Tibial nerve (tissue), 4 donors: ENCODE data around the gene JAG2. TPM values are rescaled to one million over a fixed set of nuclear protein-coding genes. Genes with fewer than 3 reads are reported as not detected.

ENCODE experiments used
- DNase-seq, 2 donors: peaks; one replicate each; pipeline ENCODE4 v3.0.0-alpha.2; 2019; ENCODE audit warnings: low spot score in 2 of 2
- H3K27ac ChIP-seq, 4 donors: fragments of 200-600 bp; sonication (generic) in 3 of 4; one replicate each; pipeline ENCODE4 v1.5.1; 2017 to 2019; ENCODE audit warnings: mild to moderate bottlenecking in 1 of 4
- H3K27me3 ChIP-seq, 2 donors: fragments of 200-600 bp; sonication (generic) in 1 of 2; one replicate each; pipeline versions ENCODE4 v1.5.1 to v1.6.0; 2017 to 2019
- H3K36me3 ChIP-seq, 3 donors: fragments of 200-600 bp; sonication (generic); one replicate each; pipeline ENCODE4 v1.5.1; 2018 to 2019
- H3K4me1 ChIP-seq, 4 donors: fragments of 200-600 bp; sonication (generic) in 3 of 4; one replicate each; pipeline ENCODE4 v1.5.1; 2017 to 2019
- H3K4me3 ChIP-seq, 4 donors: fragments of 200-600 bp; sonication (generic) in 3 of 4; one replicate each; pipeline ENCODE4 v1.5.1; 2017 to 2019; ENCODE audit warnings: mild to moderate bottlenecking in 1 of 4, moderate library complexity in 1 of 4
- H3K9me3 ChIP-seq, 4 donors: fragments of 200-600 bp; sonication (generic) in 3 of 4; one replicate each; pipeline ENCODE4 v1.5.1; 2017 to 2019
- EP300 ChIP-seq, 2 donors: sonication (generic); formaldehyde crosslinking; IDR thresholded peaks; one replicate each; pipeline ENCODE4 v1.6.1; 2017; ENCODE audit warnings: antibody characterized with exemption in 2 of 2, mild to moderate bottlenecking in 1 of 2
- POLR2A ChIP-seq, 2 donors: fragments of 450-650 bp; IDR thresholded peaks; one replicate each; pipeline ENCODE4 v1.6.1; 2017; ENCODE audit warnings: antibody characterized with exemption in 2 of 2, mild to moderate bottlenecking in 2 of 2, moderate library complexity in 2 of 2
- WGBS, 2 donors: methylation state at CpG; one replicate each; pipeline ENCODE4 v1.1.5; 2018; 5-methylcytosine and 5-hydroxymethylcytosine counted together
- total RNA-seq, 4 donors: library from RNA; depleted of rRNA; stranded (reverse); fragments of >200 nt; gene quantifications; one replicate each; pipeline ENCODE4 v1.1.0, GENCODE V29; 2016
- TF ChIP-seq, protein P1 (sequence below), 5 experiments: fragments of 200-600 bp in 3 of 5; fragments of 450-650 bp in 2 of 5; sonication (generic) in 3 of 5; IDR thresholded peaks; one replicate each; pipeline ENCODE4 v1.5.1; 2016 to 2019; ENCODE audit warnings: antibody characterized with exemption in 5 of 5, mild to moderate bottlenecking in 3 of 5, moderate library complexity in 2 of 5

JAG2 gene
- total RNA-seq, 4 donors from 2014 or later: 7.4 to 13.8 (median 12.8) TPM

DNA sequence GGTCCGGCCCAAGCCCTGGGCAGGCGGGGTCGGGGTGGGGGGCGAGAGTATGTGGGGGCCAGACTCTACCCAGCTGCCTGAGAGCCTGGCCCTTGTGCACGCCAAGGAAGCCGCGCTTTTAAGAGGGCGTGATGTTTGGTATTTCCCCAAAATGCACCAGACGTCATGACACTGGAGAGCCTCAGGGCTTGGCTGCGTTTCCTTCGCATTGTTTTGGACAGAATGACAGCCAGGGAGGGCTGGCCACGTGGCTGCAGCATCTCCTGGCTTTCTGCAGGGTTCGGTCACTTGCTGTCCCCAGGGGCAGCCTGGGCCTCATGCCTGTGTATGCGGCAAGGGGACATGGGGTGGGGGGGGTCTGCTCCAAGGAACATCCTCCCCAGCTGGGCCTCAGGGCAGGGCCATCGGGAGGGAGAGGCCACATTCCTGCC, 28.6 kb upstream of the JAG2 start:
- peak overlapping the region in 1 of 4 donors; percentile 40 for H3K27ac ChIP-seq
- DNase-seq: peak in 1 of 2 donors; percentile 24
- no peaks in the 10 kb centered on the region for H3K36me3 ChIP-seq
- peaks cover 0 to 65% (median 25%) of the 10 kb centered on the region in 4 donors for H3K4me1 ChIP-seq
- peaks cover 0 to 97% of the 10 kb centered on the region in 2 donors for H3K27me3 ChIP-seq
- 2 to 10% methylated on average over 13 to 15 of the region's 15 CpGs for WGBS, 2 donors
- no peaks in the 10 kb centered on the region for H3K9me3 ChIP-seq
- no peak overlapping the region for H3K4me3 ChIP-seq
- TF ChIP-seq EP300 (IDR thresholded peaks at IDR 0.05) (no peak), POLR2A (IDR thresholded peaks at IDR 0.05) (no peak)
- TF ChIP-seq, protein P1, sequence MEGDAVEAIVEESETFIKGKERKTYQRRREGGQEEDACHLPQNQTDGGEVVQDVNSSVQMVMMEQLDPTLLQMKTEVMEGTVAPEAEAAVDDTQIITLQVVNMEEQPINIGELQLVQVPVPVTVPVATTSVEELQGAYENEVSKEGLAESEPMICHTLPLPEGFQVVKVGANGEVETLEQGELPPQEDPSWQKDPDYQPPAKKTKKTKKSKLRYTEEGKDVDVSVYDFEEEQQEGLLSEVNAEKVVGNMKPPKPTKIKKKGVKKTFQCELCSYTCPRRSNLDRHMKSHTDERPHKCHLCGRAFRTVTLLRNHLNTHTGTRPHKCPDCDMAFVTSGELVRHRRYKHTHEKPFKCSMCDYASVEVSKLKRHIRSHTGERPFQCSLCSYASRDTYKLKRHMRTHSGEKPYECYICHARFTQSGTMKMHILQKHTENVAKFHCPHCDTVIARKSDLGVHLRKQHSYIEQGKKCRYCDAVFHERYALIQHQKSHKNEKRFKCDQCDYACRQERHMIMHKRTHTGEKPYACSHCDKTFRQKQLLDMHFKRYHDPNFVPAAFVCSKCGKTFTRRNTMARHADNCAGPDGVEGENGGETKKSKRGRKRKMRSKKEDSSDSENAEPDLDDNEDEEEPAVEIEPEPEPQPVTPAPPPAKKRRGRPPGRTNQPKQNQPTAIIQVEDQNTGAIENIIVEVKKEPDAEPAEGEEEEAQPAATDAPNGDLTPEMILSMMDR (IDR thresholded peaks at IDR 0.05): no peak

DNA sequence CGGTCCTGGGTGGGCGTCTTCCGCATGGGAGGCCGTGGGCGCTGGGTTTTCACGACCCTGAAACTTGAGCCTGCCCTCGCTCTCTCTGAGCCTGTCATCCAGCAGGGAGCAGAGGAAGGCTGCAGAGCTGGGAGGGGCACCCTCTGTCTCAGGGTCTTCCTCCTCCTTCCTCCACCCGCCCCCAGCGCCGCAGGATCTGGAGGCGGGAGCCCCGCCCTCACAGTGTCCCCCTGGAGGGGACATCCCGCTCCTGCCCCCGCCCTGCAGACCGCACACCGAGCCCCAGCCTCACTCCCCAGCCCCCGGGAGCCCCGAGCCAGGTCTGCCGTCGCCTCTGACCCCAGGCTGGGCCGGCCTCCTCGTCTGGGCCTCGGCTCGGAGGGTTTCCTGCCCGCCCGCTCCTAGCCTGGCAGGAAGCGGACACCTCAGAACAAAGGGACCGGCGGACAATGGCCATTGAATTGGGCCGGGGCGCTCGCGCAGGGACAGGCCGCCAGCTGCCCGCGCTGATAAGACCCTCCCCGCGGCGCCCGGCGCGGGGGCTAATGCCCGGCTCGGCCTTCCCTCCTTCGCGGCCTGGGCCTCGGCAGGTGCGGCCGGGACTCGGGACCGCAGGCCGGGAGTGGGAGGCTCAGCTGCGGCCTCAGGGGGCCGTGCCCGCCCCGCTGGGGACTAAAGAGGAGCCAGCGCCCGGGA, 27.8 kb upstream of the JAG2 start:
- no peak for DNase-seq
- TF ChIP-seq POLR2A (IDR thresholded peaks at IDR 0.05): no peak
- TF ChIP-seq, protein P1 (IDR thresholded peaks at IDR 0.05): no peak
- peaks cover 0 to 57% (median 22%) of the 10 kb centered on the region in 4 donors for H3K4me1 ChIP-seq
- no peaks in the 10 kb centered on the region for H3K9me3 ChIP-seq
- H3K27me3 ChIP-seq: peaks cover 0 to 95% of the 10 kb centered on the region in 2 donors
- no peaks in the 10 kb centered on the region for H3K36me3 ChIP-seq
- H3K27ac ChIP-seq: peak overlapping the region in 1 of 4 donors; percentile 40
- peak overlapping the region in 2 of 4 donors; percentile 13 to 15 for H3K4me3 ChIP-seq
- 2 to 6% methylated on average over 9 to 28 of the region's 58 CpGs for WGBS, 2 donors

DNA sequence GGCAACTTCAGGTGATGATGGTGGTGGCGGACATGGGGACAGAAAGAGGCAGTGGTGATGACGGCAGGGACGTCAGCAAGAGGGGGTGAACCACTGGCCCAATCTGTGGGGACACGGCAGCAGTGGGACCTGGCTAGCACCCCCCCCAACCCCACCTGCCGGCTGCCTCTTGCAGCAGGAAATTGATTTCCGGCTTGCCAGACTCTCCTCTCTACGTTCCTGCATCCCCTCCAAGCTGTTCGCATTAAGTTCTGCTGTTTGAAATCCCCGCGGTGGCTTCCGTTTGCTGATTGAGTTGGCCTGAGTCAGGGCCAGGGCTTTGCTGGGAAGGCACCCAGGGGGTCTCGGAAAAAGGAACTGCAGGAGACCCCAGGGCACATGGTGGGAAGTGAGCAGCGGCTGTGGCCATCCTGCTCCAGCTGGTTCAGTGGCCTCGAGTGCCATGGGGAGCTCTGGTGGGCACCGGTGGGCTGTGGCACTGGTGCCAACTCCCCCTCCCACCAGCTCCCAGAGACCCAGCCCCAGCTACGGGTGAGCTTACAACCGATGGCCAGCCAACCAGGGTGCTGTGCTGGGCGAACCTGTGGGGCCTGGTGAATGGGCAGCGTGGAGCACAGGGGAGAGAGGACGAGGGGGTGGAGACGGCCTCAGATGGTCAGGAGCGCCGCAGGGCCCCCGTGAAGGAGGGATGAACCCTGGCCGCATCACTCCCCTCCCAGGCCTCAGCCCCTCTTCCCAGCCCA, 27.1 kb upstream of the JAG2 start:
- peak overlapping the region in 1 of 4 donors; percentile 35 for H3K27ac ChIP-seq
- no peak for DNase-seq
- peaks cover 0 to 50% (median 20%) of the 10 kb centered on the region in 4 donors for H3K4me1 ChIP-seq
- TF ChIP-seq, protein P1 (IDR thresholded peaks at IDR 0.05): no peak
- TF ChIP-seq POLR2A (IDR thresholded peaks at IDR 0.05): no peak
- TF ChIP-seq EP300 (IDR thresholded peaks at IDR 0.05): no peak
- H3K4me3 ChIP-seq: no peak overlapping the region
- WGBS, 2 donors: 26% methylated on average over 22 to 24 of the region's 25 CpGs
- H3K27me3 ChIP-seq: peaks cover 0 to 94% of the 10 kb centered on the region in 2 donors
- H3K36me3 ChIP-seq: no peaks in the 10 kb centered on the region
- no peaks in the 10 kb centered on the region for H3K9me3 ChIP-seq

DNA sequence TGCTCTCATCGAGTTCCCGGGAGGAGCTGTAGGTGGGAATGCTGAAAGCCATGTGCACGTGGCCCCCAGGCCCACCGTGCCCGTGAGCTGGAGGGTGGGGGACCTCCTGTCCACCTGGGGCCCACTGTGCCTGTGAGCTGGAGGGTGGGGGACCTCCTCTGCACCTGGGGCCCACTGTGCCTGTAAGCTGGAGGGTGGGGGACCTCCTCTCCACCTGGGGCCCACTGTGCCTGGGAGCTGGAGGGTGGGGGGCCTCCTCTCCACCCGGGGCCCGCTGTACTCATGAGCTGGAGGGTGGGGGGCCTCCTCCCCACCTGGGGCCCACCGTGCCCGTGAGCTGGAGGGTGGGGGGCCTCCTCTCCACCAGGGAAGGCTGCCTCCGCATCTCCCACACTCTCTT, 26.5 kb upstream of the JAG2 start:
- DNase-seq: no peak
- H3K27me3 ChIP-seq: peaks cover 0 to 95% of the 10 kb centered on the region in 2 donors
- H3K36me3 ChIP-seq: no peaks in the 10 kb centered on the region
- TF ChIP-seq EP300 (IDR thresholded peaks at IDR 0.05) (no peak), POLR2A (IDR thresholded peaks at IDR 0.05) (no peak)
- TF ChIP-seq, protein P1 (IDR thresholded peaks at IDR 0.05): no peak
- no peak overlapping the region for H3K4me3 ChIP-seq
- H3K4me1 ChIP-seq: peaks cover 0 to 48% (median 20%) of the 10 kb centered on the region in 4 donors
- 69 to 80% methylated on average over 3 to 6 of the region's 10 CpGs for WGBS, 2 donors
- H3K27ac ChIP-seq: no peak overlapping the region
- H3K9me3 ChIP-seq: no peaks in the 10 kb centered on the region
